OCI-LY7 (cell line): ENCODE data around the gene OR51A2.

Experiments
- CTCF ChIP-seq: fragments of 200-600 bp; sonication (generic); conservative IDR thresholded peaks from 2 replicates; pipeline ENCODE4 v1.5.1; 2014; ENCODE audit warnings: mild to moderate bottlenecking, antibody characterized with exemption, low read length, moderate library complexity, mixed read lengths
- EZH2phosphoT487 ChIP-seq: fragments of 200-600 bp; sonication (generic); IDR thresholded peaks from 2 replicates; pipeline ENCODE4 v1.6.1; 2018; ENCODE audit warnings: low read depth, borderline replicate concordance, mild to moderate bottlenecking, mixed run types, antibody characterized with exemption, low read length, moderate library complexity, mixed read lengths

GRCh38 chr11:4932751-4933150 lies 22.8 kb downstream of the OR51A2 start:
- TF ChIP-seq EZH2phosphoT487 (no peak), CTCF (no peak)
